Measurements from ENCODE around the gene DDX25. TPM values are rescaled to one million over a fixed set of nuclear protein-coding genes. Genes with fewer than 3 reads are reported as not detected.

DDX25 gene
- total and polyA plus RNA-seq, 4 experiments from 2014 or later: not detected

DNA sequence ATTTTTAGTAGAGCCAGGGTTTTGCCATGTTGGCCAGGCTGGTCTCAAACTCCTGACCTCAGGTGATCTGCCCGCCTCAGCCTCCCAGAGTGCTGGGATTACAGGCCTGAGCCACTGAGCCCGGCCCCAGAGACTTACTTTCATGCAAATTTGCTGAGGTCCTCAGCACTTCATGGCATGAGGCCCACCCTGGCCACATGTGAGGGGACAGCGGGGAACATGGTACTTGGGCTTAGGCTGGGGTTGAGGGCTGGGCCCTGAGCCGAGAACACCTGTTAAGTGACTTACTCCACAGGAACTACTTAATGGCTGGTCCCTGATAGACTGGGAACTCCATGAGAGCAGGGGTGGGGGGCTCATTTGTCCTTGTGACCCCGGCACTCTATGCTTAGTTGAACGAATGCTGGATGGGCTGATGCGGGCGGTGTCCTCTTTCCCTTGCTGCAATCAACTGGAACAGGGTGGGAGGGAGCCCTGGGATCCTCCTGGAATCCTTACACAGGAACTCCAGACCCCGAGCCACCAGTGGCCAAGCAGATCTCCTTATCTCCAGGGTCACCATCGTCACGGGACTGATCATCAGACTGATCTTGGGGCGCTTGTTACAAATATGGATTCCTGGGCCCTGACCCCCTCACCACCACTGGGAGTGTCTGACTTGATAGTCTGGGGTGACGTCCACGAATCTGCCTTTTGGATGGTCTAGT is 42.6 kb downstream of the DDX25 start:
- Mint-ChIP-seq H3K9me3 (no peaks in the 10 kb centered on the region), H3K27me3 (peaks cover 3 to 6% of the 10 kb centered on the region in 2 donors), H3K4me3 (no peak overlapping the region), H3K27ac (no peak overlapping the region), H3K4me1 (peaks cover 4 to 9% (median 6%) of the 10 kb centered on the region in 4 donors), H3K36me3 (no peaks in the 10 kb centered on the region)
- DNase-seq: no peak
- POLR2A ChIA-PET (ENCODE audit: partially characterized antibody): no interaction called here
- intact Hi-C loops (cut with micrococcal nuclease): no loop called here
- H3K4me1 ChIP-seq (ENCODE audit: insufficient read depth, low read length): peaks cover 5% of the 10 kb centered on the region
- no peak overlapping the region for H3K4me3 ChIP-seq (ENCODE audit: low read length in 2 of 2)
- no peak overlapping the region for H3K27ac ChIP-seq (ENCODE audit: low read depth, low read length)
- H3K27me3 ChIP-seq (ENCODE audit: insufficient read depth, low read length): no peaks in the 10 kb centered on the region
- H3K36me3 ChIP-seq (ENCODE audit: insufficient read depth, low read length): no peaks in the 10 kb centered on the region
- CTCF ChIA-PET (ENCODE audit: partially characterized antibody): interaction anchor here (2.2 kb wide), 1 partner anchor 247 kb away, joined by 9 read pairs; no protein-coding TSS in a partner anchor
- H3K9me3 ChIP-seq (ENCODE audit: control insufficient read depth in 1 of 2, low read length in 2 of 2): no peaks in the 10 kb centered on the region

DNA sequence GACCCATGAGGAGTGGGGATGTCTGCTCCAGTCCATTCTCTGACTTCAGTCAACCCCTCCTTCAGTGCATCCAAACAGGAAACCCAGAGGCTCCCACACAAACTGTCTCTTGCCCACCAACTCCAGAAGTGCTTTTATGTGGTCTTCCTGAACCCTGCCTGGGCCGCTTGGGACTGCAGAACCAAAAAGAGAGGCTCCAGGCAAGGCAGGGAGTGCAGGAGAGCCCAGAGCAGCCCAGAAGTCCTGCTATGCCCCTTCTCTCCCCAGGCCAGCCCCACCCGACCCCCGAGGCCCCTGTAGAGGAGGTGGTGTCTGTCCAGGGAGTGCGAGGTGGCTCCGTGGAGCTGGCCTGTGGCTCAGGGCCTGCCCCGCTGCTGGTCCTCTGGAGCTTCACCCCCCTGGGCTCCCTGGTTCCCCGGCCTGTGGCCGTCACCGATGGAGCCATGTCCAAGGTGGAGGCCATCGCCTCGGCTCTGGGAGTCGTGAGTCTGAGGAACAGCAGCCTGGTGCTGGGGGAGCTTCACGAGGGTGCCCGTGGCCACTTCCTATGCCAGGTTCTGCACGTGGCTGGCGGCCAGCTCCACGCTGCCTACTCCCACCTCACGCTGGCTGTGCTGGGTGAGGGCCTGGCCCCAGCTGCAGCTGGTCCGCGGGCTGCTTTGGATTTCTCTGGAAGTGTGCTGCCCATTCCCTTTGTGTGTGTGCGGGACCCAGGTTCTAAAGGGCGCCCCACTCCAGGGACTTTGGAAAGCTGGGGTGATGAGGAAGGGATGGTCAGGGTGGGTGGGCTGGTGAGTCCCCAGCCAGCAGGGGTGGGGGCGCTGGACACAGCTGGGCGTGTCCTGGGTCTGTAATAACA is 43.3 kb downstream of the DDX25 start:
- no peak overlapping the region for H3K27ac Mint-ChIP-seq
- intact Hi-C loops (cut with micrococcal nuclease): no loop called here
- CTCF ChIA-PET (ENCODE audit: partially characterized antibody): no interaction called here
- POLR2A ChIA-PET (ENCODE audit: partially characterized antibody): no interaction called here
- H3K36me3 Mint-ChIP-seq: no peaks in the 10 kb centered on the region
- H3K4me3 Mint-ChIP-seq: no peak overlapping the region
- Histone ChIP-seq H3K27me3 (ENCODE audit: insufficient read depth, low read length) (no peaks in the 10 kb centered on the region), H3K9me3 (ENCODE audit: control insufficient read depth in 1 of 2, low read length in 2 of 2) (no peaks in the 10 kb centered on the region), H3K36me3 (ENCODE audit: insufficient read depth, low read length) (no peaks in the 10 kb centered on the region), H3K4me3 (ENCODE audit: low read length in 2 of 2) (no peak overlapping the region), H3K4me1 (ENCODE audit: insufficient read depth, low read length) (no peaks in the 10 kb centered on the region), H3K27ac (ENCODE audit: low read depth, low read length) (no peak overlapping the region)
- peaks cover 0 to 1% (median under 1%) of the 10 kb centered on the region in 4 donors for H3K4me1 Mint-ChIP-seq
- no peaks in the 10 kb centered on the region for H3K9me3 Mint-ChIP-seq
- H3K27me3 Mint-ChIP-seq: peaks cover 3 to 6% of the 10 kb centered on the region in 2 donors
- no peak for DNase-seq

DNA sequence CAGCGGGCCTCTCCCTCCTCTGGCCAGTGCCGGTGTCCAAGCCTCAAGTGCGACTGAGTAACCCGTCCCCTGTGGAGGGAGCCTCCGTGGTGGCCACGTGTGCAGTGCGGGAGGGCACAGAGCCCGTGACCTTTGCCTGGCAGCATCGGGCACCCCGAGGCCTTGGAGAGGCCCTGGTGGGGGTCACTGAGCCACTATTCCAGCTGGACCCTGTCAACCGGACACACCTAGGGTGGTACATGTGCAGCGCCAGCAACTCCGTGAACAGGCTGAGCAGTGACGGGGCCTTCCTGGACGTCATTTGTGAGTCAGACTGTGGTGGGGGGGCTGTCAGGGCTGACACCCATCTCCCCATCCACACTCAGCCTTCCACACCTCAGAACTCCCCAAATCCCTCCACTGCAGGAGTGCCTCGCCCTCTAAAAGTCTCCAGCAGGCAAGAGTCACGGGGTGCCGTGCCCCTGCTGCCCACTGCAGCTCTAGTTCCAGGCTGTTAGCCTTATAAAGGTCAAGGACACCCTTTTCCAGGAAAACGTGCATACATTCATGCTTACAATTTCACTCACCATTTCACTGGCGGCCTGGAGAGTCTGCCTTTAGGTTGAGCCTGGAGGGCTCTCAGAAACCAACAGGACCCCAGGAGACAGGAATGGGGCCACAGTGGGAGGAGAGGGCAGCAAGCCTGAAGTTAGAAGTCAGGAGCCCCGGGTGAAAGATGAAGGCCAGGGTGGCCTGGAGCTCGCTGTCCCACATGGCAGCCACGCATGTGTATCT is 44.2 kb downstream of the DDX25 start:
- H3K9me3 Mint-ChIP-seq: no peaks in the 10 kb centered on the region
- DNase-seq: no peak
- intact Hi-C loops (cut with micrococcal nuclease): no loop called here
- no peaks in the 10 kb centered on the region for H3K4me1 Mint-ChIP-seq
- H3K27ac Mint-ChIP-seq: no peak overlapping the region
- H3K27me3 ChIP-seq (ENCODE audit: insufficient read depth, low read length): no peaks in the 10 kb centered on the region
- no peak overlapping the region for H3K4me3 Mint-ChIP-seq
- H3K36me3 Mint-ChIP-seq: no peaks in the 10 kb centered on the region
- no peak overlapping the region for H3K27ac ChIP-seq (ENCODE audit: low read depth, low read length)
- no peaks in the 10 kb centered on the region for H3K9me3 ChIP-seq (ENCODE audit: control insufficient read depth in 1 of 2, low read length in 2 of 2)
- ChIA-PET CTCF (ENCODE audit: partially characterized antibody) (no interaction called here), POLR2A (ENCODE audit: partially characterized antibody) (no interaction called here)
- no peaks in the 10 kb centered on the region for H3K36me3 ChIP-seq (ENCODE audit: insufficient read depth, low read length)
- no peak overlapping the region for H3K4me3 ChIP-seq (ENCODE audit: low read length in 2 of 2)
- peaks cover 3 to 6% of the 10 kb centered on the region in 2 donors for H3K27me3 Mint-ChIP-seq
- H3K4me1 ChIP-seq (ENCODE audit: insufficient read depth, low read length): no peaks in the 10 kb centered on the region

DNA sequence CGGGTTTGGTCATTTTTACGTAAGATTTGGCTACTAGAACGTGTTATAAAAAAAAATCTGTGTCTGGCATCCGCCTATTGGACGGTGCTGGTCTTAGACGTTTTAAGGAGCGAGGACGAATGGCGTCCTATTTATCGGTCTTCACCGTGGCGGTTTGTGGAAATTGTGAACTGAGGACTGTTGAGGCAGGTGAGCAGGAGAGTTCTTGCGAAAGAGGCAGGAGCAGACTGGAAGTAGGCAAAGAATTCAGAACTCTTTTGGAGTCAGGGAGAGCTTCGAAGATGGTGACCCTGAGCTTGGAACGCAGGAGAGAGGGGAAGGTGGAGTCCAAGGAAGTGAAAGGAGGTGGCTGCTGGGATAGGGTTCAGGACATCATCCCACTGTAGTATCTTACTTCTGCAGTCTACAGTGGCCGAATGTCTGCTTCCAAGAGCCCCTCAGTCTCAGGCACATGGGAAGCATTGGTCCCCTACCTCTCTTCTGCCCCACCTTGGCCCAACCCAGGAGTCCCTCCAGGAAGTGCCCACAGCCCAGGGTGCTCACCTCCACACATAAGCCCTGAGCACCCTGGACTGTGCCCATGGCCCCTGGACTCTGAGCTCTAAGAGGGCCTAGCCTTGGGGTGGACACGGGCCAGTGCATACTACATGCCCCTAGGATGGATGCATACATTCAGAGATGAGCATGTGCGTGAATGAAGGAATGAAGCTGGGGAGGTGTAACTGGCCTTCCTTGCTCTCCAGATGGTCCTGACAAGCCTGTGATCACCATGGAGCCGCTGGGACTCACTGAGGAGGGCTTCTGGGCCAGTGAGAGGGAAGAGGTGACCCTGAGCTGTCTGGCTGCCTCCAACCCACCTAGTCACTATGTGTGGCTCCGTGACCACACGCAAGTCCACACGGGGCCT is 45.2 kb downstream of the DDX25 start:
- intact Hi-C loops (cut with micrococcal nuclease): no loop called here
- no peak for DNase-seq
- H3K4me1 Mint-ChIP-seq: no peaks in the 10 kb centered on the region
- no peak overlapping the region for H3K4me3 Mint-ChIP-seq
- H3K27ac Mint-ChIP-seq: no peak overlapping the region
- no peaks in the 10 kb centered on the region for H3K27me3 ChIP-seq (ENCODE audit: insufficient read depth, low read length)
- no peaks in the 10 kb centered on the region for H3K36me3 Mint-ChIP-seq
- CTCF ChIA-PET (ENCODE audit: partially characterized antibody): interaction anchor here (0.9 kb wide), 1 partner anchor 62 kb away, joined by 3 read pairs; the partner anchor contains the start of gene HYLS1
- H3K9me3 ChIP-seq (ENCODE audit: control insufficient read depth in 1 of 2, low read length in 2 of 2): no peaks in the 10 kb centered on the region
- H3K36me3 ChIP-seq (ENCODE audit: insufficient read depth, low read length): no peaks in the 10 kb centered on the region
- POLR2A ChIA-PET (ENCODE audit: partially characterized antibody): no interaction called here
- peaks cover 2 to 3% of the 10 kb centered on the region in 2 donors for H3K27me3 Mint-ChIP-seq
- H3K4me3 ChIP-seq (ENCODE audit: low read length in 2 of 2): no peak overlapping the region
- no peaks in the 10 kb centered on the region for H3K4me1 ChIP-seq (ENCODE audit: insufficient read depth, low read length)
- H3K9me3 Mint-ChIP-seq: no peaks in the 10 kb centered on the region
- no peak overlapping the region for H3K27ac ChIP-seq (ENCODE audit: low read depth, low read length)

DNA sequence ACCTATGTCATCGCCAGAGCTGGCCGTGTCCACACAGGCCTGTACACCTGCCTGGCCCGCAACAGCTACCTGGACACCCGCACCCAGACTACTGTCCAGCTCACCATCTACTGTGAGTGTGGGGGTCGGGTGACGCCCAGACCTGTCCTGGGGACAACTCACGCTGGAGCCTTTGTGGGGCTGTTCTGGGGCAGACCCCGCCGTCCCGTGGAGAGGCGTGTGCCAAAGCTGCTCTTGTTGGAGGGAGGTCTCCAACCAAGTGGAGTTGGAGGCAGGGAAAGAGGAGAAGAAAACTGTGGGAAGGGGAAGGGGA is 45.8 kb downstream of the DDX25 start:
- H3K27me3 Mint-ChIP-seq: peaks cover 2 to 3% of the 10 kb centered on the region in 2 donors
- ChIA-PET CTCF (ENCODE audit: partially characterized antibody) (interaction anchor here (0.9 kb wide), 1 partner anchor 62 kb away, joined by 3 read pairs; the partner anchor contains the start of gene HYLS1), POLR2A (ENCODE audit: partially characterized antibody) (no interaction called here)
- Histone ChIP-seq H3K27ac (ENCODE audit: low read depth, low read length) (no peak overlapping the region), H3K4me1 (ENCODE audit: insufficient read depth, low read length) (no peaks in the 10 kb centered on the region), H3K9me3 (ENCODE audit: control insufficient read depth in 1 of 2, low read length in 2 of 2) (no peaks in the 10 kb centered on the region), H3K27me3 (ENCODE audit: insufficient read depth, low read length) (no peaks in the 10 kb centered on the region), H3K36me3 (ENCODE audit: insufficient read depth, low read length) (no peaks in the 10 kb centered on the region), H3K4me3 (ENCODE audit: low read length in 2 of 2) (no peak overlapping the region)
- DNase-seq: no peak
- no peak overlapping the region for H3K27ac Mint-ChIP-seq
- H3K4me3 Mint-ChIP-seq: no peak overlapping the region
- no peaks in the 10 kb centered on the region for H3K9me3 Mint-ChIP-seq
- intact Hi-C loops (cut with micrococcal nuclease): no loop called here
- no peaks in the 10 kb centered on the region for H3K4me1 Mint-ChIP-seq
- H3K36me3 Mint-ChIP-seq: no peaks in the 10 kb centered on the region

DNA sequence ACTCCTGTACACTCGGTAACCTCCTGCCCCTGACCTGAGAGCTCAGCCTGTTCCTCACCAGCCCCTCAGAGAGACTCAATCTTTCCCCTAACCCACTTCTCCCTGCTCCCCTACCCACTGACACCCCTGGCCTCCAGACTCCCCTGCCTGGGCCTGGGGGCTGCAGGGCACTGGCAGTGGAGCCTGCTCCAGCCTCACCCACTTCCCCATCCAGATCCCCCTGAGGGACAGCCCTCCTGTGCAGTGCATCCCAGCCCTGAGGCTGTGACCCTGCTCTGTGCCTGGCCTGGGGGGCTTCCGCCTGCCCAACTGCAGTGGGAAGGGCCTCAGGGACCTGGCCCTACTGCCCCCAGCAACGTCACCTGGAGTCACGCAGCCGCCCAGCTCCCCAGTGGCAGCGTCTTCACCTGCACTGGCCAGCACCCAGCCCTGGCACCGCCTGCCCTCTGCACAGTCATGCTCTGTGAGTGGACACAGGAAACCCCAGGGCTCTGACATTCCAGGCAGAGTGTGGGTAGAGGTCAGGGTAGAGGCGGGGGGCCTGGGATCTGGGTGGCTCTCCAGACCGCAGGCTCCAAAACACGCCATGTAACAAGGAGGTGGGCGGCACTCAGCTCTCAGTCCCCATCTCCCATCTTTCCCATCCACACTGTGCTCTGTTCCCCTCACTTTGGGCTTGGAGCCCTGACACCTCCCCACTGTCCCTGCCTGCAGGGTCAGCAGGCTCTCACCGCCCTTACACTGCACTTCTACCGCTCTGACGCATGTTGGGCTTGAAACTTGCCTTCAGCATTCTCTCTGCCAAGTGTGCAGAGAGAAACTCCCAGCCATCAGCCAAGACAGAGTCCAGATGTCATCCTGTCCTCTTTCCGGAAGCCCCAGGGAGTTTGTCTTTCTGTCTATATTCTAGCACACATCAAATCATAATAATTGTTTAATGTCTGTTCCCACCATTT is 46.7 kb downstream of the DDX25 start:
- Mint-ChIP-seq H3K27ac (no peak overlapping the region), H3K36me3 (no peaks in the 10 kb centered on the region), H3K27me3 (peaks cover 2 to 3% of the 10 kb centered on the region in 2 donors), H3K9me3 (no peaks in the 10 kb centered on the region), H3K4me3 (no peak overlapping the region), H3K4me1 (no peaks in the 10 kb centered on the region)
- ChIA-PET CTCF (ENCODE audit: partially characterized antibody) (no interaction called here), POLR2A (ENCODE audit: partially characterized antibody) (no interaction called here)
- H3K4me1 ChIP-seq (ENCODE audit: insufficient read depth, low read length): no peaks in the 10 kb centered on the region
- H3K27ac ChIP-seq (ENCODE audit: low read depth, low read length): no peak overlapping the region
- H3K36me3 ChIP-seq (ENCODE audit: insufficient read depth, low read length): no peaks in the 10 kb centered on the region
- H3K9me3 ChIP-seq (ENCODE audit: control insufficient read depth in 1 of 2, low read length in 2 of 2): no peaks in the 10 kb centered on the region
- no peaks in the 10 kb centered on the region for H3K27me3 ChIP-seq (ENCODE audit: insufficient read depth, low read length)
- no peak for DNase-seq
- intact Hi-C loops (cut with micrococcal nuclease): no loop called here
- H3K4me3 ChIP-seq (ENCODE audit: low read length in 2 of 2): no peak overlapping the region

All from CD4-positive, alpha-beta memory T cell (primary cell).